NCI-H1436 treated with DMSO at 0.1 percent for 48 hours (cell line): ENCODE data around the gene SLC6A9.

Source experiments
- DNase-seq: peaks from one replicate; lab custom pipeline; 2025; lab: John Stamatoyannopoulos, UW

SLC6A9 gene

GRCh38 chr1:44048532-44049215 is 17.4 kb upstream of the SLC6A9 start:
- no peak for DNase-seq

GRCh38 chr1:44047131-44047530 is 15.9 kb upstream of the SLC6A9 start:
- DNase-seq = no peak

GRCh38 chr1:44045064-44045463 is 13.8 kb upstream of the SLC6A9 start:
- DNase-seq = no peak

GRCh38 chr1:44044071-44044801 is 13.0 kb upstream of the SLC6A9 start:
- no peak for DNase-seq

- no peak for DNase-seq
Observed at GRCh38 chr1:44043176-44044070, 12.2 kb upstream of the SLC6A9 start.

GRCh38 chr1:44040846-44041245 is 9.6 kb upstream of the SLC6A9 start:
- no peak for DNase-seq

- no peak for DNase-seq
Observed at GRCh38 chr1:44040418-44040817, 9.2 kb upstream of the SLC6A9 start.

GRCh38 chr1:44038876-44039657 is 7.8 kb upstream of the SLC6A9 start:
- DNase-seq = no peak

GRCh38 chr1:44037154-44037553 is 5.9 kb upstream of the SLC6A9 start:
- DNase-seq = no peak

GRCh38 chr1:44036409-44037139 is 5.3 kb upstream of the SLC6A9 start:
- no peak for DNase-seq

GRCh38 chr1:44035726-44036408 is 4.6 kb upstream of the SLC6A9 start:
- DNase-seq = no peak

- no peak for DNase-seq
Observed at GRCh38 chr1:44034976-44035716, 3.9 kb upstream of the SLC6A9 start.

- DNase-seq = no peak
Observed at GRCh38 chr1:44034423-44034822, 3.2 kb upstream of the SLC6A9 start.

- no peak for DNase-seq
Observed at GRCh38 chr1:44033756-44034155, 2.5 kb upstream of the SLC6A9 start.

GRCh38 chr1:44033041-44033575 is 1.8 kb upstream of the SLC6A9 start:
- DNase-seq = no peak

- no peak for DNase-seq
Observed at GRCh38 chr1:44032170-44032790, 1.0 kb upstream of the SLC6A9 start.

- no peak for DNase-seq
Observed at GRCh38 chr1:44030605-44031251, 534 bp downstream of the SLC6A9 start.

GRCh38 chr1:44029911-44030604 is 1.2 kb downstream of the SLC6A9 start:
- DNase-seq = no peak
